Activated CD8-positive, alpha-beta memory T cell treated with anti-CD3 and anti-CD28 coated beads for 48 hours (primary cell): ENCODE results near the gene CABLES2.

Source experiments
- DNase-seq, 3 experiments: peaks; one replicate each; pipeline ENCODE4 v3.0.0-alpha.2; 2020; ENCODE audit warnings: low read depth in 2 of 3, low spot score in 2 of 3

The CABLES2 gene, protein sequence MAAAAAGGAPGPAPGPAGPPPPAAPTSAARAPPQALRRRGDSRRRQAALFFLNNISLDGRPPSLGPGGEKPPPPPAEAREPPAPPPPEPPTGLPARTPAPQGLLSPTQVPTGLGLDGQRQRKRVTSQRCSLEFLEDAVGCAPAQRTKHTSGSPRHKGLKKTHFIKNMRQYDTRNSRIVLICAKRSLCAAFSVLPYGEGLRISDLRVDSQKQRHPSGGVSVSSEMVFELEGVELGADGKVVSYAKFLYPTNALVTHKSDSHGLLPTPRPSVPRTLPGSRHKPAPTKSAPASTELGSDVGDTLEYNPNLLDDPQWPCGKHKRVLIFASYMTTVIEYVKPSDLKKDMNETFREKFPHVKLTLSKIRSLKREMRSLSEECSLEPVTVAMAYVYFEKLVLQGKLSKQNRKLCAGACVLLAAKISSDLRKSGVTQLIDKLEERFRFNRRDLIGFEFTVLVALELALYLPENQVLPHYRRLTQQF

GRCh38 chr20:62407221-62407992 is at the start of gene CABLES2:
CABLES2 (minus strand) TSS chr20:62407285; CDS start chr20:62407276, 9 bp downstream.
- DNase-seq, result peak; percentile 58 to 88 (median 79)

DNA sequence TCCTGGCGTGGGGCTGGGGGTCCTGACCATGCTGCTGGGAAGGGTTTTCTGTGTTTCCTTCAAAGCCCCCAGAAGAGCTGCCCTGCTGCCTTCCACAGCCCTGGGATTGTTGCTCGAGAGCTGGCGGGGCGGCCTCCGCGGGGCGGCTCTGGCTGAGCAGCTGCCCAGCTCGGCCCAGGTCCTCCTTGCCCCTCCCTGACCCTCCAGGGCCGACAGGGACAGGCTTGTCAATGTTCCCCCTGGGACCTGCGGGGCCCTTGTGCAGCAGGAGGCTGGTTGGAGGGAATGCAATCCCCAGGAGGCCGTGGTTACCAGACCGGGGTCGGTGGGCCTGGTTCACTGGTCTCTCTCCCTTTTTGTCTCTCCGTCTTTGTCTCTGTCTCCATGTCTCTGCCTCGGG is 48.8 kb upstream of the CABLES2 start:
- no peak for DNase-seq

GRCh38 chr20:62454904-62455636 is 48.0 kb upstream of the CABLES2 start:
- DNase-seq, result no peak

- no peak for DNase-seq
Observed at GRCh38 chr20:62453186-62453808, 46.2 kb upstream of the CABLES2 start.

GRCh38 chr20:62452475-62453095 is 45.5 kb upstream of the CABLES2 start:
- no peak for DNase-seq

GRCh38 chr20:62451970-62452369 is 44.9 kb upstream of the CABLES2 start:
- no peak for DNase-seq

DNA sequence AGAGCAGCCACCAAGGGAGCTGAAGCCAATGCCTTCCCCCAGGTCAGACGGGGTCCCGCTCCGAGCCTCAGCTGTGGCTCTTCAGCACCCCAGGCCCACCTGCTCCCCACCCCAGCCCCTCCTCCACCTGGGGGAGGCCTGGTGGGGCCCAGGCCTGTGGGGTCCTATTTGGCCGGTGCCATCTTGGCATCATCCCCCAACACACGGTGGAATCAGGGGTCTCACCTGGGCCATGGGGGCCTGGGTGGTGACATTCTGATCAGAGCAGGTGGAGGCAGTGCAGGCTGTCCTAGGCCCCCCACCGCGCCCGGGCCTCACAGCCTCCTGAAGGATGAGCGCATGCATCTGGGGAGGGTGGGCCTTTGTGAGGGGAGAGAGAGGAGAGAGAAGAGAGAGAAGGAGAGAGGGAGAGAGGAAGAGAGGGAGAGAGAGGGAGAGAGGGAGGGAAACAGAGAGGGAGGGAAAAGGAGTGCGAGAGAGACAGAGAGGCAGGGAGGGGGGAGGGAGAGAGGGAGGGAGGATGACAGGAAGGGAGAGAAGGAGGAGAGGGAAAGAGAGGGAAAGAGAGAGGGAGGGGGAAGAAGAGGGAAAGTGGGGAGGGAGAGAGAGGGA is 44.2 kb upstream of the CABLES2 start:
- no peak for DNase-seq

GRCh38 chr20:62449951-62450691 is 43.0 kb upstream of the CABLES2 start:
- DNase-seq, result no peak

DNA sequence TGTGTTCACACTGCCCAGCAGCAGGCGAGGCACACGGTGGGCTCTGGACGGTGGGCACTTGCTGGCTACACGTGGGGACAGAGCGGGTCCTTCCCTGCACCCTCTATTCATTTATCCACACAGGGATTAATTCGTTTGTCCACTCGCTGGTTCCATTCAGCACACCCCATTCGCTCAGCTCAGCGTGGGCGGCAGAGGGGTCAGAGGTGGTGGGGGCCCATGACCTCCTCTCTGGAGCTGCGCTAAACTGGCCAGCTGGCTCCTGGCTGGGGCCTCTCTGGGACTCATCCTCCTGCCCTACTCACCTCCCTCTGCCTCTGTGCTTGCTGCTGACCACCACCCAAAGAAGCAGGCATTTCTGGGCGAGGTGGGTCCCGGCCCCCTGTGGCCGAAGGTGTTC is 41.7 kb upstream of the CABLES2 start:
- no peak for DNase-seq

DNA sequence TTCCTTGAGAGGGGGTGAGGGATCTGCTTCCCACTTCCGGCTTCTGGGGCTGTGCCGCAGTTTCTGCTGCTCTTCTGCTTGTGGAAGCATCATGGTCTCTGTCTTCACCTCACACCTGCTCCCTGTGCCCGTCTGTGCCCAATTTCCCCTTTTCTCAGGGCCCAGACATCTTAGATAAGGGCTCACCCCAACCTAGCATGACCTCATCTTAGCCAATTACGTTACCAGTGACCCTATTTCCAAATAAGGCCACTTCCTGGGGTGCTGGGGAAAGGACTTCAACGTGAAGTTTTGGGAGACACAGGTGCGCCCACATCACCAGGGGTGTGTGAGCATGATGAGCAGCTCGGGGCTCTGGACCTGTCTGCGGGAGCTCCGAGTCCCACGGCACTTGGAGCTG is 41.0 kb upstream of the CABLES2 start:
- no peak for DNase-seq

DNA sequence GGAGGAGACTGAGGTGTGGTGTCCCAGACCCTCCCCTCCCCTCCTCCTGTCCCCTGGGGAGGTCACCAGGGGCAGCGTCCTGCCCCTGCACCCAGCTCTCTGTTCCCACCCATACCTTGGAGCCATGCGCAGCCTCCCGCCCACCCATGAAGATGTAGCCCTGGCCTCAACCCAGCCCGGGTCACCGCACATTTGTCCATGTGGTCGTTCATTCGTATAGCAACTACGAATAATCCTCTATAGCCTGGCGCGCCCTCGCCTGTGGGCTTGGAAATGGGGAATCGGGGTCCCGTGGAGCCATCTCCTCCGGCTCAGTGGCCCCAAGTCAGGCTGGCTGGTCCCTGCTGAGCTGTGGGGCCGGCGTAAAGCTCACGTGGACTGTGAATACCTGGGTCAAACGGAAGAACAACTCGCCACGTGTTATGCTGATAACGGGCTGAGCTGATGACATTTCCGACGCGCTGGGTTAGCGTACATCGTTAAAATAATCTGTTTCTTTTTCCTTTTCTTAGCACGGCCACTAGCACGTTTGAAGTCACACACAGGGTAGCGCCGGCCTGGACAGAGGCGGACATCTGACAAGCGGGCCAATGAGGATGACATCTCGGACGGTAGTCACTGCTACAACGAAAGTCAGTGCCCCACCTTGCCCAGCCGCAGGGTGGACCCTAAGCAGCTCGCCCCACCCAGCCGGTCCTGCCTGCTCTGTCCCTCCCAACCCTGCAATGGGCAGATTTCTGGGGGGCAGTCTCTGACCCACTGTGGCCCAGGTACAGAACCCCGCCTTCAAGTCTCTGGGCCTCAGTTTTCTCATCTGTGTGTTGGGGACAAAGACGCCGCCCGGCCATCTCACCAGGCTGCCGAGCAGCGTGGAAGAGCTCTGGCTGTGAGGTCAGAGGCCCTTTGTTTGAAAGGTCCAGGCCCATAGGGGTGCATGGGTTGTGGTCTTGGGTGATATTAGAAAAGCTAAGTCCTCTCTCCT is 40.1 kb upstream of the CABLES2 start:
- DNase-seq, result no peak

- DNase-seq, result no peak
Observed at GRCh38 chr20:62446481-62446880, 39.4 kb upstream of the CABLES2 start.

GRCh38 chr20:62445553-62446340 is 38.7 kb upstream of the CABLES2 start:
- no peak for DNase-seq

DNA sequence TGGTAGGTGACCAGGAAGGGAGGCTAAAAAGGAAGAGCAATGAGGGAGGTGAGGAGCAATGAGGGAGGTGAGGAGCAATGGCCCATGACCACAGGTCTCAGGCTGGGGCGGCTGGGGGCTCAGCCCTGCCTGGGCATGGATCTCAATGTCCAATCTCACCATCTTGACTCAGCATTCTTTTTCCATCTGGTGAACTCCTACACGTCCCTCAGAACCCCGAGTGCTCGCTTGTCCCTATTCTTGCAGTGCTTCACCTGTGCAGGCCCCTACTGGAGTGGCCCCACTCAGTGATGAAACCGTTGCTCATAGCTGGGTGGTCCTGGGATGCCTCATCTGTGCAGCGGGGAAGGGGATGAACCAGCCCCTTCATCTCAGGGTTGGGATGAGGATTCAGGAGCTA is 37.2 kb upstream of the CABLES2 start:
- no peak for DNase-seq

- no peak for DNase-seq
Observed at GRCh38 chr20:62441987-62442539, 35.0 kb upstream of the CABLES2 start.

GRCh38 chr20:62439218-62439617 is 32.1 kb upstream of the CABLES2 start:
- no peak for DNase-seq

DNA sequence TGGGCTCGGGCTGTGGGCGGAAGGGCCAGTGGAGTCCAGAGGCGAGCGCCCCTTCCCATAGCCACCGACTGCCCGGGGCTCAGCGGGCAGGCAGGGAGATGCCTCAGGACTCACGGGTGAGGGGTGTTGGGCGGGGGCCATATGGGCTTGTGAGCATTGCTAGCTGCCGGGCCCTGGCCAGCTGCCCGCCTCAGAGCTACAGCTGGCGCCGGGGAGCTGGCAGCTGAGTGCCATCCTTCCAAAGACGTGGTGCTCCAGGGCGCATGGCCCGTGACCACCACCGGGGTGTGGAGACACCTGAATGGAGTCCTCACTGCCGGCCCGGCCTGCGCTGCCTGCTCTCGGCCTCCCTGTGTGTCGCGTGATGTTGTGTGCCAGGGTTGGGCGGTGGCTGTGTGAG is 30.8 kb upstream of the CABLES2 start:
- DNase-seq, result no peak
